HEK293T (cell line): ENCODE data around the gene RAB31.

Experiments used
- FOXA1 ChIP-seq: fragments of 450-650 bp; IDR thresholded peaks from 2 replicates; pipeline ENCODE4 v1.6.1; 2016; ENCODE audit warnings: mild to moderate bottlenecking
- NFRKB ChIP-seq: fragments of 450-650 bp; IDR thresholded peaks from 2 replicates; pipeline ENCODE4 v1.6.1; 2016; ENCODE audit warnings: mild to moderate bottlenecking, moderate library complexity
- SP1 ChIP-seq: fragments of 450-650 bp; IDR thresholded peaks from 2 replicates; pipeline ENCODE4 v1.6.1; 2017
- SUZ12 ChIP-seq: fragments of 450-650 bp; IDR thresholded peaks from 2 replicates; pipeline ENCODE4 v1.6.1; 2016; ENCODE audit warnings: mild to moderate bottlenecking
- ZNF384 ChIP-seq: fragments of 450-650 bp; IDR thresholded peaks from 2 replicates; pipeline ENCODE4 v1.6.1; 2016

DNA sequence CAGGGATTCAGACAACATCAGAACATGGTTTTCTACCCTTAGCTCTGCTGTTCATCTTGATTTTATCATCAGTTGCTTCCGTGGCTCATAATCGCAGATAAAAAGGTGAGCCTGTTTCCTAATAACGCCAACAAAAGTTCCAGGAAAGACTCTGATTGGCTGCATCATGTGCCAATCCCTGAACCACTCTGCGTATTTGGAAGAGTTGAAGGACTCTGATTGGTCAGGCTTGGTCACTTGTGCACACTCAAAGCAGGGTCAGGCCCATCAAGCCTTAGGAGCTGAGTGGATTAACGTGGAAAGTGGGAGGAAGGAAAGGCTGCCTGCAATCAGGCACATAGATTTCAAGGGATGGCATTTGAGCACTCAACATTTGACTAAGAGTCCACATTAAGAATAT is 189.0 kb downstream of the RAB31 start:
- TF ChIP-seq NFRKB (no peak), FOXA1 (no peak), SP1 (no peak), SUZ12 (no peak), ZNF384 (no peak)
